A172 (cell line): ENCODE results near the gene FAM20B. TPM values are rescaled to one million over a fixed set of nuclear protein-coding genes. Genes with fewer than 3 reads are reported as not detected.
A peak's percentile ranks its signal among the peaks of the same experiment; 100 is the strongest.
"Not testable (repeated sequence)": the region's sequence is repeated elsewhere in the genome, so short reads cannot be mapped to it uniquely, and the experiment has no call there.

Source experiments
- DNase-seq: peaks from one replicate; pipeline ENCODE4 v3.0.0-alpha.2; 2015; ENCODE audit warnings: low spot score
- total RNA-seq: library from RNA; depleted of rRNA; stranded (reverse); fragments of >200 nt; shearing (Covaris generic); gene quantifications from 2 replicates; pipeline ENCODE4 v1.2.3, GENCODE V29; 2014

The FAM20B gene
- total RNA-seq, 1 experiment from 2014 or later, result 51.7 TPM

DNA sequence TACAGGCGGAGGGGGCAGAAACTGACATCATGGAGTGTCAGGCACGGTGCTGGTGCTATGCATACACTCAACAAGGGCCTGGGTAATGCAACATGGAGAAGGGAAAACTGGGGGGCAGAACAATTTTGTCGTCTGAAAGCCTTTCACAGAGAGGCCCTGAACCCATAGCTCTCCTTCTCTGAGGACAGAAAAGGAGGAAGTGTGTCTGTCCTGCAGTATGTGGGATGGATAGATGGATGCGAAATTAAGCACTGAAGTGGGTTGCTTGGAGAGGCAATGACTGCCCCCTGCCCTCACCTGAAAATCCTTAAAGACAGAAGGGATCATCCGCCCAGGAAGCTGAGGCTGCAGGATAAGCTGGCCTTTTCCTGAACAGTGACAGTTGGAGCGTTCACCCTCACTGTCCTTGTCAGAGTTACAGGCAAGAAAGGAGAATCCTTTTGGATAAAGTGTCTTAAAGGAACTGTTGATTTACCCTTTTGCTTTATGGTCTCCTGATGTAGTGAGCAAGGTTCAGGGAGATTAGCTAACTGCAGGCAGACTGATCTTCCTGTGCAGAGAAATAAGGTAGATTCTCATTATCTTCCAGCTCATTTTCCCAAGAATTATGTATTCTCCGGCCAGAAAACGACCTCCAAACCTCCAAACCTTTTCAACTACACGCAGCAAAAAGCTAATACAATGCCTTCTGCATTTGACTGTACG is 1.6 kb upstream of the FAM20B start:
- DNase-seq, result no peak

DNA sequence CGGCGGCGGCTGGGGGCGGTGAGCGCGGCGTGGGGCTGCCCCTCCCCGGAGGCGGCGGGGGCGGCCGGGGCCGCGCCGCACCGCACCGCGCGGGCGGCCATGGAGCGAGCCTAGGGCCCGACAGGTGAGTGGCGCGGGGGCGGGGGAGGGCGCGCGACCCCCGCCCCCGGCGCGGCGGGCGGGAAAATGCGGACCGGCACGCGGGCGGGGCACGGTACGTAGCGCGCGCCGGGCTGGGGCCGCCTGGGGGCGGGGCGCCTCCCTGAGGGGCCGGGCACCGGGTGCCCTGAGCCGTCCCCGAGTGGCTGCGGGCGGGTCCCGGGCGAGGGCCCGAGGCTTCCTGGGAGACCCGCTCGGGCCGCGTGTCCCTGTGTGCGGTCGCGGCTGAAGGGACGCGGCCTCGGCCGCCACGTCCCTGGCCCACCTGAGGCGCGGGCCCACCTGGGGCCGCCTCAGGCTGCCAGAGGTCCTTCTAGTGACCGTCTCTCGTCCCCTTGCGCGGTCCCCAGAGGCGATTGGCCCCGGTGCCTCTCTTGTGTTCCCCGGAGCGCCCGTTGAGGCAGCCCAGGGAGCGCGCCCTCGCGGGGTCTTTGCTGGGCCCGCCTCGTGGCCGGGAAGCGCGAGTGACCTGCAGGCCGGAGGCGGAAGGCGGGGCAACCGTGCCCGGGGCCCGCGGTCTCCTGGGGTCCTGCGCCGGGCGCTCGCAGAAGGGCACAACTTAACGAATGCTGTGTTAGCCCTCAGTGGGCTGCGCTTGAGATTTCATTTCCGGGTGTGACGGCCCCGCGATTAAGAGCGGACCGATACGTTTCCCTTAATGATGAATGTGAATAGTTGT is 500 bp downstream of the FAM20B start:
- DNase-seq, result peak; percentile 46

DNA sequence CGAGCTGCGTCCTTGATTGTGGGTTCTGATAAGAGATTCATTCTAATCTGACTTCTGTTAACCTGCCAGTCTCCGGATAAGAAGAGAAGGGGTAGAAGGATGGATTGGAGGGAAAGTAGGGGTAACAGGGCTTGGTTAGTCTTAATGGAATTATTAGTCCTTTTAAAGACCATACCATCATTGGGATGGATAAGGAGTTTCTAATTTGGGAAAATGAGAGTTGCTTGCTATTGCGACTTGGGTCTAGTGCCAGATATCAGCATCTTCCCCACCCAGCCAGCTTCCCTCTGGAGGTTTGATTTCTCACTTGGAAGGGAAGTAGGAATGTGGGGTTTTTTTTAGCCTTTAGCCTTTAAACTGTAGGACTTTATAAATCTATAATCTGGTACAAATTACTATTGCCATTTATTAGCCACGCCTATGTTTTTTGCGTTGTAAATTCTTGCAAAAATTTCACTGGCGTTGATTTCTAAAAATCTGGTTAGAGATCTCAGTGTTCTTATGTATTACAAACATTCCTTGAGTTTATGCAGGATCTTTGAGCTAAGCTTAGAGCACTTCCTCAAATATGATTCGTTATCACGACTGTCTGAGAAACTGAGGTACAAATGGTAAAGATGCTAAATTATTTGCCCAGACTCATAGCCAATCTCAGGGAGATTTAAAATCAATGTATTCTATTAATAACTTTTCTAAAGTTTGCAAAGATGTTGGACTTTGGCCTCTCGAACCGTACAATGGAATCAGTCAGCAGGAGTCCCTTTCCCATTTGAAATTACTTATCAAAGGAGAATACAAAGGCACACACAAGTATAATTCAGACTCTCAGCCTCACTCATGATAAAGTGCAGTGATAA is 1.3 kb downstream of the FAM20B start:
- DNase-seq, result no peak

DNA sequence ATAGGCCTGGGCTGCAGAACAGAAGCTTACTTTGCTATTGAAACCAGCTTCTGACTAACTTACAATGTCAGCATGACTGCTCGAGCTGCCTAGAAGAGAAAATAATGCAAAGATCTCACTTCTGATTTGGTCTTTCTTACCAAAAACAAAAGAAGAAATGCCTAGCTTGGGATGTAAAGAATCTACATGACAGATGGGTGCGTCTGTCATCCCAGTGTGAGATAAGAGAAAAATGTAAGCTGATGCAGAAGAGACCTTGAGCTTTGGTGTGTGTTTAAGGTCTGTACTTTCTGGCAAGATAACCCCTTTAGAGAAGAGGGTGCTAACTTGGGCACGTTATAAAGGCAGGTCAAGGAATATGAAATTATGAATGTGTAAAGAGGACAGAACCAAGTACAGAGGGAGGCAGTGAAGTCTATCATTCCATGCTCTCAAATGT is 3.6 kb downstream of the FAM20B start:
- DNase-seq, result no peak

DNA sequence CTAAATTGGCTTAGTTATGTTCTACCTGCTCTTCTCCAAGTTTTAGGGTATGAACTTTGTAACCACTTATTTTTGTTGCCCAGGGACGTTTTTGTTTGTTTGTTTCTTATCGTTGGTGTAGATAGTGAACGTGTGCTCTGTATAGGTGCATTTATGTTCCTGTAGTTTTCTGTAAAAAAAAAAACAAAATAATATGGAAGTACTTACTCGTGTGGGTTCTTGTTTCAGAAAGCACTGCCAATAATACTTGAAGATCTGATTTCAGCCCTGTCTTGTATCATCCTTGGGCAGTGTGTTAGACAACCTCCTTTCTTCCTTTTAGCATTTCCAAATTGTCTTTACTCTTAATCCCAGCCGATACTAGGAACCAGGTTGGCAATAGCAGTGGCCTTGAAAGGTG is 4.4 kb downstream of the FAM20B start:
- no peak for DNase-seq

DNA sequence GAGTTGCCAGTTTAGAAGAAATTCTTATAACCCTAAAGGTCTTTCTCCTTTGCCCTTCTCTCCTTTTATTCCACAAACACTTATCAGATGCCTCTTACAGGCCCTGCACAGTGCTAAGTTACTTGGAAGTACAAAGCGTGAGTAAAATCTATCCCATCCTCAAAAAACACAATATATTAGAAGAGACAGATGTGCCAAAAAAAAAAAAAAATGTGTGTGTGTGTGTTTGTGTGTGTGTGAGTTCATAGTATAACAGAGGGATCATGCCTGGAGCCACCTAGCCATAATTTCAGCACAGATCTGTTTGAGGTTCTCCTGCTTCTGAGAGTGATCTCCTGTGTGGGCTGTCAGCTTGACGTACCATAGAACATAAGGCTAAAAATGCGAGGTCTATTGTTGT is 5.0 kb downstream of the FAM20B start:
- DNase-seq, result no peak

DNA sequence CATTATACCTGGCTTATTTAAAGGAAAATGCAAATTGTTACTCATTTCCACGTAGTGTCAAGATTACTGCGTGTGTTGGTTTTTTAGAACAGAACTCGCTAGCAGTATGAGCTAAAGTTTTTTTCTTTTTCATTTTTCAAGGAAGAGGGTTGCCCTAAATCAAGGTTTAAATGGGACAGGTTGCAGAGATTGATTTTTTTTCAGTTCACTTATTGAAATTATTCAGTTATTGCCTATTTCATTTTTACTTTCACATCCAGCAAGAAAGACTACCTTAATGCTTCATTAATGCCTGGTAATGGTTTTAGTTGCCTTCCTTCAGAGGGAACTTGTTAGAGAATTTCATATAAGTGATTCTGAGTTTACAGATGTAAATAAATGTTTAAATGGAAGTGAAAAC is 5.6 kb downstream of the FAM20B start:
- DNase-seq, result no peak

DNA sequence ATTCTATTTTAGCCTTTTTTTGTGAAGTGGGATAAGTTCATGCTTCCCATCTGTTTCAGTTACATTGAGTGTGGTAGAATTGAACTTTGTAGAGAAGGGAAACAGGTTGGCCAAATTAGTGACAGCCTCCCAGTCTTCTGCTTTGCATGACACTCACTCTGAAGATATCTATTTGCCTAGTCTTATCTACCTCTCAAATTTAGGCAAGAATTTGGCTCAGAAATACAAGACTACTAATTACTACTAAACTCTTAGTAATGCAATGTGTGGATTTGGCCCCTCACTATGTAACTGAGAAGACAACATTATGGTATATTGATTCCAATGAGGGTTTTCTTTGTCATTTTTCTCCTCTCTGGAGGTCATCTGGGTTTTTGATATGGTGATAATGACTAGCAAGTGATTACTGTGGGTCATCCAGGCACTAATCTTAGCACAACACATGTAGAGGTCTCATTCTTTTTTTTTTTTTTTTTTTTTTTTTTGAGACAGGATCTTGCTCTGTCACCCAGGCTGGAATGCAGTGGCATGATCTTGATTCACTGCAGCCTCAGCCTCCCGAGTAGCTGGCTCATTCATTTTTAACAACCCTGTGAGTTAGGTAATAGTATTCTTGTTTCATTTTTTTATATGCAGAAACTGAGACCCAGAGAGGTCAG is 6.3 kb downstream of the FAM20B start:
- peak; percentile 19 for DNase-seq

DNA sequence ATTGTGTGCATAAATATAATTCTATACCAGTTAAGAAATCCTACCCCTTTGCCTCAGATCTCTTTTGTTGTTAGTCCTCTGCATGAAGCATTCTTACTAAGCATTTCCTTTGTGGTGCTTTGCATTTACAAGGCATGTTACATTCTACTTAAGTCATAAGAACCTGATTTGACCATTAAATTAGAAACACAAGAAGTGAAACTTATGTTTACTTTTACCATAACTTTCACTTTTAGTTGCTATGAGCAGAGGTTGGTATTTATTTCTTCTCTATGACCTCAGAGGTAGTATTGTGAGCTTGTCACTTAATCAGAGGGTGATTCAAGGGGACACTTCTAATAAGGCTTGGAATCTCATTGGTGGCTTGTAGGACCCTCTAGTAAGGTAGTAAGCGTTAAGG is 9.0 kb downstream of the FAM20B start:
- peak; percentile 22 for DNase-seq

DNA sequence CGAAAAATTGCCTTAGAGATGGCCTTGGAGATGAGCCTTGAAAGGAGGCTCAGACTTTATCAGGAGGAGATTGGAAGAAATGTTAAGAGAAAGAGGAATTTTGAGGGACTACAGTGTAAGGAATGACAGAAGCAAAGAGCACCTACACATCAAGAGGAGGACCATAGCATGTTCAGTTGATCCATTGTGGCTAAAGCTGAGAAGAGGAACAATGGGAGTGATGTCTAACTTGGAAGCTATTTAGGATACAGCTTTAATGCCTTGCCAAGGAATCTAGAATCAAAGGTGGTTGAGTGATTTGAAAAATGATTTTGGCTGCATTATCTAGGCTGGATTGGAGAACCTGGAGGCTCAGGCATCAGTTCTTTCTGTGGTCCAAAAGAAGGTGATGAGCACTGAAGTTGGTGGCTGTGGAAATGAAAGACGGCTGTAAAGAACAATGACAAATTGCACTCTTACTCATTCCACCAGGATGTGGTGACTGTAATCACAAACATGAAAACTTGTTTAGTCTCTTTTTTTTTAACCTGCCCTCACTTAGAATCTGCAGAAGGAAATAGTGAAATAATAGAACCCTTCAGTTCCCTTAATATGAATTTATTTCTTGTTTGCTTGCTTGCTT is 11.3 kb downstream of the FAM20B start:
- peak; percentile 74 for DNase-seq

DNA sequence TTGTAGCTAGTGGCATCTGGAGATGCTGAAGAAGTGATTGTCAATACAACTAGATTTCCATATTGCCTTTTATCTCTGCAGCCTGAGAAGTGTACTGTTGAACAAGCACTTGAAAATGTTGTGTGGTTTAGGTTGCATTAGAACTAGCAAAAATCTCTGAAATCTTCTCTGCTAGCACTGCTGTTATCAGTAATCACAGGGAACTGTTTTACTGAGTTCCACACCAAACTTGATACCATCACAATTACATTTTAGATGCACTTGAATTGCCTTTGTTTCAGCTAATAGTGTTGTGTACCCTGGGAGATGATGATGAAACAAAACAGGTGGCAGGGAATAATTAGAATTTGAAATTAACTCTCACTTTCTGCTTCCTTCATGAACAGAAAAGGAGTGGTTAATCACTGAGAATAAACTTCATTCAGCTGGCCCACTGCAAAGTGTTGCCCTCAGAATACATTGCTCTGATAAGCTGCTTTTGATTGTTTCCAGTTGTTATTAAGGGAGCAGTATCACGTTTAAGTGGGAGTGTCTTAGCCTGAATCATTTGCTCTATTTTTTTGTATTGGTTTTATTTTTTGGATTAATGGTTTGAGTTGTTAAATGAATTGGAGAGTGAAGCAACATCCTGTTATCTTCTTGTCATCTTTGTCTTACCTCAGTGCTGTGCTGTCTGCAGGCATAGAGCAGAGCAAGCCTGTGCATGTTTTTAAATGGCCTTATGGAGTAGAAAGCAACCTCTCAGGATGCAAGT is 13.0 kb downstream of the FAM20B start:
- no peak for DNase-seq

DNA sequence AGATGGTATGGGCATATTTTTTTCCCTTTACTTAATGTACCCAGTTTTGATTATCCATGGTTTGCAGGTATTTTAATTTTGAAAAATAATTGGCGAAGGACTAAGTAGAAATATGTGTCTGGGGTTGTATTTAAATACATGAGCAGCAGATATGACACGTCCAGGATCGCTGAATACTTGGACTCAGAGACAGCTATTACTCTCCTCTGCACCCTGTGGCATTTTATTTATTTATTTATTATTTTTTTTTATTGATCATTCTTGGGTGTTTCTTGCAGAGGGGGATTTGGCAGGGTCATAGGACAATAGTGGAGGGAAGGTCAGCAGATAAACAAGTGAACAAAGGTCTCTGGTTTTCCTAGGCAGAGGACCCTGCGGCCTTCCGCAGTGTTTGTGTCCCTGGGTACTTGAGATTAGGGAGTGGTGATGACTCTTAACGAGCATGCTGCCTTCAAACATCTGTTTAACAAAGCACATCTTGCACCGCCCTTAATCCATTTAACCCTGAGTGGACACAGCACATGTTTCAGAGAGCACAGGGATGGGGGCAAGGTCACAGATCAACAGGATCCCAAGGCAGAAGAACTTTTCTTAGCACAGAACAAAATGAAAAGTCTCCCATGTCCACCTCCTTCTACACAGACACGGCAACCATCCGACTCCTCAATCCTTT is 13.9 kb downstream of the FAM20B start:
- DNase-seq, result not testable (repeated sequence)

DNA sequence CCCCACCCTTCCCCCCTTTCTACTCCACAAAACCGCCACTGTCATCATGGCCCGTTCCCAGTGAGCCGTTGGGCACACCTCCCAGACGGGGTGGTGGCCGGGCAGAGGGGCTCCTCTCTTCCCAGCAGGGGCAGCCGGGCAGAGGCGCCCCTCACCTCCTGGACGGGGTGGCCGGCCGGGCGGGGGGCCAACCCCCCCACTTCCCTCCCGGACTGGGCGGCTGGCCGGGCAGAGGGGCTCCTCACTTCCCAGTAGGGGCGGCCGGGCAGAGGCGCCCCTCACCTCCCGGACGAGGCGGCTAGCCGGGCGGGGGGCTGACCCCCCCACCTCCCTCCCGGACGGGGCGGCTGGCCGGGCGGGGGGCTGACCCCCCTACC is 14.5 kb downstream of the FAM20B start:
- DNase-seq, result not testable (repeated sequence)

DNA sequence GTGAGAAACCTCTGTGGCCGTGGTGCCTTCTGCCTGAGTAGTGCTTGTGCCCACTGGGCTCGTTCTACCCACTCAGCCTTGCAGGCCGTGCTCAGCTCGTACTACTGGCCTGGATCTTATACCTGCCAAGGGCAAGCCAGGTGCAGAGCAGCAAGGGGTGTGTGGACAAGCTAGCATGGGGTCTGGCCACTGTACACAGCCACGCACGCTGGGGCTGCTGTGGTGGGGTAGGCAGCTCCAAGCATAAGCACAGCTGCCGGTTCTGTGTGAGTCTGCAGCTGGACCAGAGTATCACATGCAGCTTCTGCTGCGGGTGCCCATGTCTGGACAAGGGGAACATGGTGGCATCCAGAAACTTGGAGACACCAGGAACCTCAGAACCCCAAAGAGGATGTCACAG is 16.4 kb downstream of the FAM20B start:
- no peak for DNase-seq

DNA sequence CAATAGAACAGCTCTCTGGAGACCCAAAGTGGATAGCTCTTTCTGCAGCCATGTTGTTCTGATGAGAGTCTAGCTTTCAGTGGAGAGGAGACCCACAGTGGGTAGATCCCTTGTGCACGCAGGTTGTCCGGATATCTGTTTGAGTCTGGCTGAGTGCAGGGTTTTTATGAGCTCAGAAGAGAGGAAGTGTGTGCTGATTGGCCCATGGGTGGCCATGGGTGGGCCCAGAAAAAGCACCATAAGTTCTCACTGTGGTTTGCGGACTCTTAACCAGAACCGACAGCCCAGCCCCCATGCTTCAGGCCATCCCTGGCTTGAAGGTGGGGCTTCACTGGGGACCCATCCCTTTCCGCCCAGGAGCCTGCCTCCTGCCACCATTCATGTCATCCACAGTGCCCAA is 17.0 kb downstream of the FAM20B start:
- DNase-seq, result no peak

DNA sequence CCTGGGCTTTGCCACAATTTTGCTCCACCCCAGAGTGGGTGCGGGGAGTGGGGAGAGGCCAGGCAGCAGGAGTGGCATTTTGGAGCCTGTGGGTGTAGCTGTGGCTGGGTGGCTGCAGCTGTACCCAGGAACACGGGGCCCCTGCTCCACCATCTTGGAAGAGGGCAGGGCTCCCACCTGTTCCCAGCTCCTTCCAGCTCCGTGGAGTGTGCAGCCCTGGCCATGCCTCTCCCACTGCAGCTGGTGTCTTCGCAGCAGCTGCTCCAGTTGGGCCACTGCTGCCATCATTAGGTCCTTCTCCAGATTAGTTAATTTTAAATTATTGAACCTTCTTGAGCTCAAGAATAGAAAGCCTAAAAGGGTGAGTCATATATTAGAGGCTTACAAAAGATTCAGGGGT is 17.6 kb downstream of the FAM20B start:
- DNase-seq, result no peak

DNA sequence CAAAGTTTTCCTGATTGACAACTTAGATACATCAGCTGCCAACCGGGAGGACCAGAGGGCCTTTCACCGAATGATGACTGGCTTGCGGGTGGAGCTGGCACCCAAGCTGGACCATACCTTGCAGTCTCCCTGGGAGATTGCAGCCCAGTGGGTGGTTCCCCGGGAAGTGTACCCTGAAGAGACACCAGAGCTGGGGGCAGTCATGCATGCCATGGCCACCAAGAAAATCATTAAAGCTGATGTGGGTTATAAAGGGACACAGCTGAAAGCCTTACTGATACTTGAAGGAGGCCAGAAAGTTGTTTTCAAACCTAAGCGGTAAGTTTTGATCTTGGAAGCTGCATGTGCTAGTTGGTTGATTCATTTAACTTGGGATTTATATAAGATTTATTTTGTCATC is 18.2 kb downstream of the FAM20B start:
- DNase-seq, result no peak

DNA sequence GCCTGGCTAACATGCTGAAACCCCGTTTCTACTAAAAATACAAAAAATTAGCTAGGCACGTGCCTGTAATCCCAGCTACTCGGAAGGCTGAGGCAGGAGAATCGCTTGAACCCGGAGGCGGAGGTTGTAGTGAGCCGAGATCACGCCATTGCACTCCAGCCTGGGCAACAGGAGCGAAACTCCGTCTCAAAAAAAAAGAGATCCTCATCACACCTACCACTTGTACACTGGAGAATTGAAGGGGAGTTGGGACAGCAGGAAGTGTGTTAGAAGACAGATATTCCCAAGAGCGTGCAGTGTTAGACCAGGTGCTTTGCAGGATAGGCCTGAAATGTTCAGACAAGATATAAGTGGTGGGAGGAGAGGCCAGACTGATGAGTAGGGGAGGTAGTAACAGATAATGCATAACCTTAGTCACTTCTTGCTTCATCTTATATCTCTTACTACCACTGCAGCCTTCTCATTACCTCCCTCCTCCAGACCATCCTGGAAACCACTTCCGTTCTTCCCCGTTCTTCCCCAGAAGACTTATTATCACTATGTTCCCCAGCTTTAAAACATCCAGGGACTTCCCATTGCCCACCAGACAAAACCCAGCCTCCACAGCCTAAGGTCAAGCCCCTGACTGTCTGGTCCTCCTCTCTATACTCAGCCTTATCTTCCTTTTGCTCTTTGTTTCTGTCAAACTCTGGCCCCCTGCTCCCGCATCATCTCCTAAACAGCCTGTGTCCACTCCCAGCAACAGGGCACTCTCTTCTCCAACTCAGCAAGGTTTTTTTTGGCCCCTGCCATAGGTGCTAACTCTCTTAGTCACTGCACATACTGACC is 21.3 kb downstream of the FAM20B start:
- peak; percentile 73 for DNase-seq

DNA sequence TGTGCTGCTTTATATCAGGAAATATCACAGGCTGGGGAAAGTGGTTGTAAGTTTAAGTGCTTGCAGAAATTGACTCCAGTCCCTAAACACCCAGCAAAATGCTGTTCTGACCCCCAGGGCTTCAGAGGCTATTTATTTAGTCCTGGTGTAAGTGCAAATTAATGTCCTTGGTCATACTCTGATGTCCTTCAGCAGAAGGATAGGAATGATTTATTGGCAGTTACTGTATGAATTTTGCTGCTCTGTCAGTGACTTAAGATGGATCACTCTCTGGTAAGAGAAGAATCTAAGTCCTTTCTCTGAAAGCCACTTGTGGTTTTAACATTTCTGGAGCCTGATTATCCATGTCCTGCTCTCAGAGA is 21.9 kb downstream of the FAM20B start:
- DNase-seq, result peak; percentile 49
